Stimulated activated CD8-positive, alpha-beta memory T cell treated with anti-CD3 and anti-CD28 coated beads, Interleukin-15, amount 100 ng/mL, for 4 hours (primary cell): ENCODE measurements around the gene SNX9.
"Not testable (repeated sequence)": the region's sequence is repeated elsewhere in the genome, so short reads cannot be mapped to it uniquely, and the experiment has no call there.

Experiments
- DNase-seq, 2 donors: peaks; one replicate each; pipeline ENCODE4 v3.0.0-alpha.2; 2020; ENCODE audit warnings: low read depth in 2 of 2

The SNX9 gene

DNA sequence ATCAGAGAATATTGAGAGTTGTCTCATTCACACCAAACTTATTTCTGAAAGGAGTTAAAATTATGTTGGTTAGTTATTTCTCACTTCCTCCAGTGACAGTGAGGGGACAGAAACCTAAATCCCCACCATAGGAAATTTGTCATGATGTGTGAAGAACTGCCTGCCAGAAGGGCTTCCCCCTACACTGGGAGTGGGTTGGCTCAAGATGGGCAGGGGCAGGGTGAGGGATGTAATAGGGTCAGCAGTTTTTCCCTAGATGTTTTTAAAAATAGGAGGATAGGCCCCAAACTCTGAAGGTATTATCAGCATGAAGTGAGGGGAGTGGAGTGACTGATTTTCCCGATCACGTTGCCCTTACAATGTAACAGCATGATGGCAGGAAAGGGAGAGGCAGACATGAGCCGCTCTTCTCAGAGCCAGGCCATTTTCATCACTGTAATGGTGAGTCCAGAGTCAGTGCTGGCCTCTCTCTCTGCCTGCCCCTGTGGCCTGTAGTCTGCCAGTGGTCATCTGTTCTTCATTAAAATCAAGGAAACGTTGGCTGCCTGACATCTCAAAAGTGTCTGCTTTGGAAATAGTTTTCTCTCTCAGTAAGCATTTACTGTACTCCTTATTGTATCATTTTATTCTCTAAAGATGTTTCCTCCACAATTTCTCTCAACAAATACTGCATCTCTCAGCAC, 98.8 kb downstream of the SNX9 start:
- DNase-seq = no peak

DNA sequence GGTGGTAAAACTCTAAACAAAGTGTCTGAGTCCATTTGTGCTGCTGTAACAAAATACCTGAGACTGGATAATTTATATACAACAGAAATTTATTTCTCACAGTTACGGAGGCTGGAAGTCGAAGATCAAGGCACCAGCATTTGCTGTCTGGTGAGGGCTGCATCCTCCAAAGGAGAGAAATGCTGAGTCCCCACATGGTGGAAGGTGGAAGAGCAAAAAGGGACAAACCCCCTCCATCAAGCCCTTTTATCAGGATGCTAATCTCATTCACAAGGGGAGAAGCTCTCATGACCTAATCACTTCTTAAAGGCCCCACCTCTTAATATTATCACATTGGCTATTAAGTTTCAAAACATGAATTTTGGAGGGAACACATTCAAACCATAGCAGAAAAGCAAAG, 102.7 kb downstream of the SNX9 start:
- DNase-seq = no peak

DNA sequence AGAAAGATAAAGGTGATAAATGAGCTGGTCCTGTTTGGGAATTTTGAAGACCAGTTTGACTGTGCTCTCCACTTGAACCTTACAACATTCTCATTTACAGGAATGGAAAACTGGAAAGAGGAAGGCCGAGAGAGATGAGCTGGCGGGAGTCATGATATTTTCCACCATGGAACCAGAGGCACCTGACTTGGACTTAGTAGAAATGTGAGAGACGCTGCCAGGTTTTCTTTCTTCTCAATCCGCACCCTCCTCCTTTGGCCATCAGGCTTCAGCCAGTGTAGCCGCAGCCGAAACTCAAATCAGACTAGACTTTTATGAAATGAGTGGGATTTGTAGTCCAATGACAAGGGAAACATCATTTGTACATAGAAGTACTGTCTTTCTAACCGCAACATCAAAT, 104.0 kb downstream of the SNX9 start:
- no peak for DNase-seq

DNA sequence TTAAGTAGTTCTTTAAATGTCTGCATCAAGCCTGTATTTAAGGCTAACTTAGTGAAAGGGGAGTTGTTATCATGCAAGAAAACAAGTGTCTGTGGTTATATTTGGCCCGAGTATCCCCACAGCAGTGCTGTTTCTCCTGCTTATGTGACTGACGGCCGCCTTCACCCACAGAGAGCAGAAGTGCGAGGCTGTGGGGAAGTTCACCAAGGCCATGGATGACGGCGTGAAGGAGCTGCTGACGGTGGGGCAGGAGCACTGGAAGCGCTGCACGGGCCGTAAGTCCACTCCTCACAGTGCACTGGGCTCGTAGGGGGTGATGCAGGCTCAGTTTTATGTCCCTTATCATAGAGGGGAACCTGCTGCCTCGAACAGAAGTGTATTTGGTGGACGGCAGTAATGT, 105.4 kb downstream of the SNX9 start:
- DNase-seq = no peak

DNA sequence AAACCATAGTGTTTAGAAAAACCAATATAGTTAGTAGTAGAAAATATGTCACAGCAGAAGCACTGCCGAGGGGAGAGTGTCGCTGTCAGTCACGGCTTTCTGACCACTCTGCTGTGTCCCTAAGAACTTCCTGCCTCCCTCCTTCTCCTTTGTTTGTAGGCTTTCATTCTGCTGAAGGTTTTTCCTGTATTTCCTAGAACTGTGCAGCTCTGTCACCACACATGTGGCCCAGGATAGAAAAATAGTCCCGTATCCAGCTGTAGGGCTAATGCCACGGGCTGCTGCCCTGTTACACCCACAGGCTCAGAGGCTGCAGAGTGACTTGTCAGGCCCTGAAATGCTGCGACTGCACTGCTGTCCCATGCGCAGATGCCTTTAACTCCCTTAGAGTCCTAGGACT, 106.0 kb downstream of the SNX9 start:
- DNase-seq = no peak

DNA sequence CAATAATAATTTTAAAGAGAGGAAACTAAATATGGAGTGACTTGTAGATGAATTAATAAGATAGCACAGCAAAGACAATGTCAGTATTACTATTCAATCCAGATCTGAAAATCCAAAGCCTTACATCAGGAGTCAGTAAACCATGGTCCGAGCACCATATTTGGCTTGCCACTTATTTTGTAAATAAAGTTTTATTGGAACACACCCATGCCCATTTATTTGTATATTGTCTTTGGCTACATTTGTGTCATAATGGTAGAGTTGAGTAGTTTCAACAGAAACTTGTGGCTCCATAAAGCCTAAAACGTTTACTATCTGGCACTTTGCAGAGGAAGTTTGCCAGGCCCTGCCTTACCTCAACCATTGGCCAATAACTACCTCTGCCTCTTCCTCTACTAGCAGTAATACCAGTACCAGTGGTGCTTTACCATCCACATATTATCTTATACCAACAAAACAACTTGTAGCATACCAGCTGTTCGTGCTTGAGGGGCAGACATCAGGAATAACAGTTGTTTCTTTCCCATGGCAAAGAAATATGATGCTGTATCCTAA, 106.8 kb downstream of the SNX9 start:
- DNase-seq = no peak

DNA sequence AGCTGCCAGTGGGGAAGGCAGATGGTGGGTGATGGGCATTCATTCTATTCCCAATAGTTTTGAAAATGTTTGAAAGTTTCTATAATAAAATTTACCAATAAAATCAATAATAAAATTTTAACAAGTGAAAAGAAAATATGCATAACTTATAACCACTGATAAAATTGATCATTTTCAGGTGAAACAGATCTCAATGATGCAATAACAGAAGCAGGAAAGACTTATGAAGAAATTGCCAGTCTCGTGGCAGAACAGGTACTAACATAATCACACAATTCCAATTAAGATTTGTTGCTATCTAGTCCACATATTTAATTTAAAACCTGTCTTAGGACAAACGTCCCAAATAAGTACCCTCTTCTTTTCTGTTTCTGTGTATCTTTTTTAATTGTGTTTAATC, 112.7 kb downstream of the SNX9 start:
- no peak for DNase-seq

DNA sequence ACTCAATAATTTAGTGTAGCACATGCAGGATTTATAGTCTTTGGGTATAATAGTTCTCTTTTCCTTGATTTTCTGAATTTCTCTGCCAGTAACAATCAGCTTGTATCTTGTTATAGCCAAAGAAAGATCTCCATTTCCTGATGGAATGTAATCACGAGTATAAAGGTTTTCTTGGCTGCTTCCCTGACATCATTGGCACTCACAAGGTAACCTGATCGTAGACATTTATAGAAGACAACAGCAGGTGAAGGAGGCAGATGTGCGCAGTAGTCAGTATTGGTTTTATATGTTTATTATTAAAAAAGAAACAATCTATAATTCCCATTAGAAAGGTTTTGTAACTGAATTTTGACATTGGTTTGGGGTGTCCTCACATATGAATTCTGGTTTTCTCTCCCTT, 114.3 kb downstream of the SNX9 start:
- no peak for DNase-seq

DNA sequence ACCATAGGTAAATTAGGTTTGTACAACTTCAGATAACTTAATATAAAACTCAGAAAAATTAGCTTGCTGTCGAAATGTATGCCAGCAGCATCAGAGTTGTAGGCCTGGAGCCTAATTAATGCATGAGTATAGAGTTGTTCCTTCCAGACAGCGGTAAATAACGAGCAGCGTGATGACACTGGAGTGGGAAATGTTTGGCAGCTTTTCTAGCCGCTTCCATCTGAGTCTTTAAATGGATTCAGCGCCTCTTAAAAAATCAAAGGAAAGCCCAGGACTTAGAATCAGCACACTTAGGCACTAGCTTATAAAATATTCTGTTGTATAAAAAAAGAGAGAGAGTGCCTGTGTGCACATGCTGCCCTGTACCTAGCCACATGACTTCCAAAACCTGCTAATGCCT, 114.9 kb downstream of the SNX9 start:
- DNase-seq = no peak

DNA sequence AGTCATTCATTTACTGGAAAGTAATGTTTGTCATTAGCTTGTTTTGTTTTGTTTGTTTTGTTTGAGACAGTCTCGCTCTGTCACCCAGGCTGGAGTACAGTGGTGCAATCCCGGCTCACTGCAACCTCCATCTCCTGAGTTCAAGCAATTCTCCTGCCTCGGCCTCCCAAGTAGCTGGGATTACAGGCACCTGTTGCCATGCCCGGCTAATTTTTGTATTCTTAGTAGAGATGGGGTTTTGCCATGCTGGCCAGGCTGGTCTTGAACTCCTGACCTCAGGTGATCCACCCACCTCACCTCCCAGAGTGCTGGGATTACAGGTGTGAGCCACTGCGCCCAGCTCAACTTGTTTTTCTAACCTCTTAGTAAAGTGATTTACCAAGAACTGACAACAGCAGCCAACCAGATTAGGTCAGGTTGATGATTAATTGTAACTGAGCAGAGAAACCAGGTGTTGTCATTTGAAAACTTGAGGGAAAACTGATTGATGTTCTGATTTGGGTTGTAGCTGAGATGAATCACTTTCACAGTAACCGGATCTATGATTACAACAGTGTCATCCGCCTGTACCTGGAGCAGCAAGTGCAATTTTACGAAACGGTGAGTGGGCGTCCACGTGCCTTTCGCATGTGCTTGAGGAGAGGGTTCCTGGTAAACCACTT, 117.5 kb downstream of the SNX9 start:
- DNase-seq = peak in 1 of 2 donors; percentile 16

DNA sequence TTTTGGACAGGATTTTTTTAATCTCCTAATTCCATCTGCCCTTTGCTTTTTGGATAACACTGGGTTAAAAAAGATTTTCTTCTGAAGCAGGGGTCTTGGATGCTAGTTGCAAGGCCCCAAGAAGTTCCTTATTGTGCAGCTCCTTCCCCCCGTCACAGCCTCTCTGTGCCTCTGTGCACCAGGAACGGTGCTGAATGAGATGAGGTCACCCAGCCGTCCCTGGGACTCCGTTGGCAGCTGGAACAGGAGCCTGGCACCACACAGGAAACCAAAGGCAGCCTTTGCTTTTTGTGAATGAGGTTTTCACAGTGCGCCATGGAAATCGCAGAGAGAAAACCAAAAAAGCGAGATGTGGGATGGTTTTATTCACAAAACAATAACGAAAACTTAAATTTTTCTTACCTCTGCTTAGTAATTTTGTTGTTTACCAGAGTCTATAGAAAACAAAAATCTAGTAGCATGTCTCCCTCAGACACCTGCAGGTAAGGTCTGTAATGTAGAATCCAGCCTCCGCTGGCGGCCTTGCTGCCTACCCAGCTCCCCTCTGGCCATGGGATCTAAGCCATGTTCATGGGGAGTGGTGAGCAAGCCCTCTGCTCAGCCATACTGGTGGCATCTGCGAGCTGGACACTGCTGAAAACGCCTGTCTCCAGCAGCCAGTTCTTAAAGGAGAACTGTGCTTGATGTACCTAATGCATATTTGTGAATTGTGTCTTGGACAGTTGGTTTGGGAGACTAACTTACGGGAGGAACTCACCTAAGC, 118.2 kb downstream of the SNX9 start:
- no peak for DNase-seq

DNA sequence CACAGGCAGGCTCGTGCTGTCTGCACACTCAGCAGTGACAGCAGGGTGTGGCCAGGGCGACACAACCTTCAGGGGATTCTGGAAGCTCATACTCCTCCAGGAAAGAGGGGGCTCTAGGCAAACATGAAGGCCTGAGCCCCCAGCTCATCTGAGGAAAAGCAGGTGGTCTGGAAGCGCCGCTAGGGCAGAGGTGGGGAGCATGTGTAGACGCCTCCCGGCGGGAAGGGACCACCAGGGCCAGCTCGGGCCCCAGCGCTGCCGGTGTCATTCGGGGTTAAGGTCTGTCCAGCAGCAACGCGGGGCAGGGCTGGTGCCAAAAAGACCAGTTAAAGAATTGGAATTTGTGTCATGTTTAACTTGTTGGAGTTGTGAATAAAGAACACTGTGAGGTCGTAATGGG, 119.3 kb downstream of the SNX9 start:
- DNase-seq = no peak

DNA sequence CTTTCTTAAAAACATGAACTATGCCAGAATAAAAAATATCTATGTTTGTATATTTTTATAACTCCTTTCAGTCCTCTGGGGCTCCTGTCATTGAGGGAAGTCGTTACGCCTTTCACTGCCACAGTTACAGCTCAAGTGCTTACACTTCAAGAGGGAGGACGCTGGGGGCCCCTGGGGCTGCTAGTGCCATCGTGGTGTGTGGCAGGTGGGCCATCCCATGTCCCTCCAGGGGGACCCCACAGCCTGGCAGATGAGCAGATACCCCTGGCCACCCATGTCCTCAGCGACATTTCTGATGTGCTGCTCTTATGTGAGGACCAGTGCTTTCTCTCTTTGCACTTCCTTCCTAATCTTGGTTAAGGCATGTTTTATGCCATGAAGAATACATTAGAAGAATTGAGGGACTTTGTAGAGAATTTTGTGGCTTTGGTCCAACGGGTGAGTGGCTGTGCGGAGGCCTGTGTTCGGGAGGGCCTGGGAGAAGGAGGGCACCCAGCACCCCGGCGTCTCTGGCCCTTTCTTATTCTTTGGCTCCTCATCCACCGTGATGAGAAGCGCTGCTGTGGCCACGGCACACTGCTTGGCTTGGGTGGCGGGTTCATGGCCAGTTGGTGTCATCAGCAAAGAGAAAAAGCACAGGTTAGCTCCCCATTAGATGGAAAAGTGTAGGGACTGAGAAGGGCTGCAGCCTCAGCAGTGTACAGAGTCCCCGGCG, 120.4 kb downstream of the SNX9 start:
- no peak for DNase-seq

DNA sequence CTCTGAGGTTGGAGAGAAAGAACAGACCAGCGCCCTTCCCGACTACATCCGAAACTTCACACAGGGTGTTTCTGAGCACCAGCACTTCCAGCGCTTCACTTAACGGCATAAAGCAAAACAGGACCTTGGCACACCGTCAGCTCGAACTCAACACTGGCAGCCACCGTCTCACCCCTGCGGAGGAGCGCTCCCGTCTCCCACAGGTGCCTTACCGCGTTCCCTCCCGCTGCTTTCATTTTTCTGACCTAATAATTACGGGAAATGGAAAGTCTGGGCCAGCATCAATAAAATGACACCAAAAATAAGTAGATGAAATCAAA, 120.9 kb downstream of the SNX9 start:
- no peak for DNase-seq

DNA sequence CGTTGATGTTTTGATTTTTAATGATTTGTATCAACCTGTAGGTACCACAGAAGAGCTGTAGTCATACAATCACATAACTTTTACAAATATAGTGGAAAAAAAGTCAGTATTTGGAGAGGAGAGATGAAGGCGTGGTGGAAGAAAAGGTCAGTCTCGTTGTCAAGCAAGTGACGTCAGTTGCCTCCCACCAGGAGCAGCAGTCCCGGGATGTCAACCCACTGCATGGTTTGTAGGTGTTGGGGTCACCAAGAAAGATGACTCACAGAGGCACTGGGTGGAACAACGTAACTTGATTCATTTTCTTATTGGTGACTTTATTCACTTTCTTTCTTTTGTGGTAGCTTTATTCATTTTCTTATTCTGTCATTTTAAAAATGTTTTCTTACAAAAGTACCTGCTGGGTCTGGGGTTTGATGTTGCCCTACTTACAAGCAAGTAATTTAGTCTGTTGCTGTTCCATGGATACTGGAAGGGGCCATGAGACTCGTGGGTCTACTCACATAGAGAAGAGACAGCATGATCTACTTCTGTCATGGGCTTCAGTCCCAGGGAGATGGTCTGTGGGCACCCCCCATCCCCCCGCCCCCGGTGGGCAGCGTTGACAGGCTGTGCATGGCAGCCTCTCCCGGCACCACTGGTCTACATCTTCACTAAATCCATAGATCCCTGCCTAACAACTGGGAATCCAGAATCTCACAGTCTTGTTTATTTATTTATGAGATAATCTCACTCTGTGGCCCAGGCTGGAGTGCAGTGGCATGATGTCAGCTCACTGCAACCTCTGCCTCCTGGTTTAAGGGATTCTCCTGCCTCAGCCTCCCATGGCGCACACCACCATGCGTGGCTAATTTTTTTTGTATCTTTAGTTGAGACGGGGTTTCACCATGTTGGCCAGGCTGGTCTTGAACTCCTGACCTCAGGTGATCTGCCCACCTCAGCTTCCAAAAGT, 122.2 kb downstream of the SNX9 start:
- DNase-seq = peak; percentile 38 to 53

DNA sequence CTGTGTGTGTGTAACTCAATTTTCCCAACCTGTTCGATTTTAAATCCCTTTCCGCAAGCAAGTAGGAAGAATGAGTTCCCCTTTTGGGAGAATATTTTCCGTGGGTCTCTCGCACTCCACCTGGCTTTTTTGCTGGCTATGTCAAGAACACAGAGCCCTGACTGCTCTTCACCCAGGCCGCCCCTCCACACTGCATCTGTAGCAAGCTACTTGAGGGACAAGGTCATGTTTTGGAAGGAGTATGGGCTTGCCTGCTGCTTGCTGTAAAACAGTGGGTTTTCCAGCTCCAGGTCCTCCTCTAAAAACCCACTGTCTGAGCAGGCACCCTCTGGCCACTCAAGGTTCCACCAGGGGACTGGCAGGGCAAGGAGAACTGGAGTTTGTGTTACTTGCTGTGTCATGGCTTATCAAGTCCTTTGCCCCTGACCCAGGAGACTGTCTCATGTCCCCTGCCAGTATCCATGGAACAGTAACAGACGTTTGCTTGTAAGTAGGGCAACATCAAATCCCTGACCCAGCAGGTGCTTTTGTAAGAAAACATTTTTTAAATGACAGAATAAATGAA, 123.1 kb downstream of the SNX9 start:
- DNase-seq = no peak

DNA sequence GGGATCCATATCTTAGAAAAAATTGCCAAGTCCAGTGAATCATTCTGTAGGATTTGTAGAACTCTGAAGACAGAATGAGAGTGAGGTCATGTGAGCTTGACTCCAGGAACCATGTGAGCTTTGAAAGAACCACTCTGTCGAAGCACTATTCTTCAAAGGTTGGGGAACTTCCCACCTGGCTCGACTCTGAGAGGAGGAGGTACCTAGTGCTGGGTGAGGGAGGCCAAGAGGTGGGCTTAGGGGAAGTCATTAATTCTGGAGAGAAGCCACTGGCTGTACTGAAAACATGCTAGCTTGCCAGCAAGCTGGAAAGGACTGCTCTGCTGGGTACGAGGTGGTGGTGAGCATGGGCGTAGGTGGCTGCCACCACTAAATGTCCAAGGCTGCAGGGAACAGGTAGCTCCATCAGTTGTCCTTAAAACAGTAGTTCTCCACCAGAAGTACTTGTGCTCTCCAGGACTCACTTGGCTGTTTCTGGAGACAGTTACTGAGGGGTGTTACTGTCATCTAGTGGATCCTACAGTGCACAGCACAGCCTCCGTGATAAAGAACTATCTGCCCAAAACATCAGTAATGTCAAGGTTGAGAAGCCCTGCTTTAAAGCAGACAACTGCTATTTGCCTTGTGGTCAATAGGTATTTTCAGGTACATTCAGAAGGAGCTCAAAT, 124.0 kb downstream of the SNX9 start:
- no peak for DNase-seq

DNA sequence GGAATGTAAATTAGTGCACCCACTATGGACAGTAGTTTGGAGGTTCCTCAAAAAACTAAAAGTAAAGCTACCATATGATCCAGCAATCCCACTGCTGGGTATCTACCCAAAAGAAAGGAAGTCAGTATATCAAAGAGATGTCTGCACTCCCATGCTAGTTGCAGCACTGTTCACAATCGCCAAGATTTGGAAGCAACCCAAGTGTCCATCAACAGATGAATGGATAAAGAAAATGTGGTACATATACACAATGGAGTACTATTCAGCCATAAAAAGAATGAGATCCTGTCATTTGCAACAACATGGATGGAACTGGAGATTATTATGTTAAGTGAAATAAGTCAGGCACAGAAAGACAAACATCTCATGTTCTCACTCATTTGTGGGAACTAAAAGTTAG, 127.9 kb downstream of the SNX9 start:
- DNase-seq = not testable (repeated sequence)

DNA sequence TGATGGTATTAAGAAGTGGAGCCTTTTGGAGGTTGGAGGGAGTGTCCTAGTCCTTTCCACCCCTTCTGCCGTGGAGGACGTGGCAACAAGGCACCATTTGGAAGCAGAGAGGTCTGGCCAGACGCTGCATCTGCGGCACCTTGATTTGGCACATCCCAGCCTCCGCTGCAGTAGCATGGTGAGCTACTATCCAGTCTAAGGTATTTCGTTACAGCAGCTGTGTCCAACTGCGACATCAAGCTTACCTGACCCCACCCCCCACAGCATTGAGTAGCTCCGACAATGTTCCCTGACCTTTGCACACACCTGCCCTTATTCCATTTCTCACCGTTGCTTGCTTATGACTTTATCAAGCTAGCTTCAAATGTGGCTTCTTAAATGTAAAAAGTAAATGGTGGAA, 128.8 kb downstream of the SNX9 start:
- no peak for DNase-seq

DNA sequence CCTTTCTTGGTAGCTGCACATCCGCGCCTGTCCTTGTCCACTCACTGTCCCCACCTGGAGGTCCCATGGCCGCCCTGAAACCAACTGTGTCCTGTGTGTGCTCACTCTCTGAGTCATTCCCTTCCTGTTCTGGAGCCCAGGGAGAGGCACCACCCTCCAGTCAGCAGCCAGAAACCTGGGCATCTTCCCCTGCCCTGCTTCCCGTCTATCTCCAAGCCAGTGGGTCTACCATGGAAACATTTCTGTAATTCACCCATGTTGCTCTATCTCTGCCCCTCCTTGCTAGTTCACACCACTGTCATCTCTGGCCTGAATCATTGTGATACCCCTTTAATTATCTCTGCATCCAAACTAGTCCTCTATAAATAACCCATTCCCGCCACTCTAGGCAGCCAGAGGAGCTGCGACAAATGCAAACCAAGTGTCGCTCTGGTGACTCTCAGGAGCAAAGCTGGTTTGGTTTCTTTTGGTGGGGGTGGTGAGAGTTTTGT, 129.9 kb downstream of the SNX9 start:
- DNase-seq = no peak
